ENCODE data around the gene LDB3. TPM values are rescaled to one million over a fixed set of nuclear protein-coding genes. Genes with fewer than 3 reads are reported as not detected.

Gene LDB3
- total and polyA plus RNA-seq, 2 of the 8 experiments (the other 6 are each of a cell fraction or from before 2014, with no cell fraction given): 0.20 to 0.43 TPM

DNA sequence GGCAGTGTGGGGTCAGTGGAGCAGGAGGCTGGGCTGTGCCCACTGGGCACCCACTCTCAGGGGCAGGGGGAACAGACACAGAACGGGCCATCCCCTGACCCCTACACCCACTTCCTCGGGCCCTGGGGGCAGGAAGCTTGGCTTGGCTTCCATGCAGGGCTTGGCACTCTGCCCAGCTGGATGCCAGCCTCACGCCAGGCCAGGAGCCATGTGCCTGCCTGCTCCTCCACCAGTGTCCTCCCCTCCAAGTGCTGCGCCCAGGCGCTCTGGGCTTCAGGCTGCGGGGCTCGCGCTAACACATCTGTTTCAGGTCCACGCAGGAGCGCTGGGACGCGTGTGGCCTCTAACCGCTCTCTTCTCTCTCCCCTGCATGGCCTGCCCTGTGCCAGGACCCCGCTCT is 12.7 kb downstream of the LDB3 start (continued):
- TF ChIP-seq TCF12 (IDR thresholded peaks at IDR 0.05; ENCODE audit: low read depth, low read length): no peak
- no peak for TF ChIP-seq SP2 (IDR thresholded peaks at IDR 0.05; ENCODE audit: low read length)
- no peak for TF ChIP-seq CREB1 (IDR thresholded peaks at IDR 0.05)
- TF ChIP-seq ZNF274 (IDR thresholded peaks at IDR 0.05; ENCODE audit: borderline replicate concordance, extremely low read depth, low read length): no peak

Measured in H1 (cell line).